Endodermal cell (in vitro differentiated cells): ENCODE results near the gene SAMD15. TPM values are rescaled to one million over a fixed set of nuclear protein-coding genes. Genes with fewer than 3 reads are reported as not detected.

Experiments used
- DNase-seq: peaks from one replicate; pipeline ENCODE4 v3.0.0-alpha.2; 2017
- H3K27ac ChIP-seq: 2 replicates; pipeline ENCODE4 v1.5.1; 2013; ENCODE audit warnings: mild to moderate bottlenecking, low read depth, low read length, moderate library complexity
- H3K27me3 ChIP-seq: 2 replicates; pipeline ENCODE4 v1.6.1; 2013; ENCODE audit warnings: mild to moderate bottlenecking, low read length, moderate library complexity; ENCODE audit not compliant: insufficient read depth, control insufficient read depth, poor library complexity, severe bottlenecking
- H3K36me3 ChIP-seq: 2 replicates; pipeline ENCODE4 v1.7.0; 2013; ENCODE audit warnings: mild to moderate bottlenecking, low read length, moderate library complexity; ENCODE audit not compliant: control insufficient read depth, insufficient read depth
- H3K4me1 ChIP-seq: one replicate; pipeline ENCODE4 v1.7.0; 2013; ENCODE audit warnings: low read length; ENCODE audit not compliant: control insufficient read depth, insufficient read depth
- H3K4me3 ChIP-seq: 2 replicates; pipeline ENCODE4 v1.5.1; 2013; ENCODE audit warnings: mild to moderate bottlenecking, low read length, moderate library complexity
- H3K9ac ChIP-seq: 2 replicates; pipeline ENCODE4 v1.6.1; 2013; ENCODE audit warnings: mild to moderate bottlenecking, low read length, moderate library complexity; ENCODE audit not compliant: poor library complexity, severe bottlenecking; ENCODE audit errors: extremely low read depth
- H3K9me3 ChIP-seq: 2 replicates; pipeline ENCODE4 v1.6.1; 2013; ENCODE audit warnings: mild to moderate bottlenecking, low read length, moderate library complexity; ENCODE audit not compliant: control insufficient read depth
- H3K27ac Mint-ChIP-seq: 2 replicates; pipeline ENCODE4 v1.8.0; 2020; ENCODE audit warnings: mixed read lengths
- H3K27me3 Mint-ChIP-seq: 2 replicates; pipeline ENCODE4 v1.8.0; 2021; ENCODE audit warnings: mild to moderate bottlenecking, mixed read lengths; ENCODE audit not compliant: insufficient read depth
- H3K36me3 Mint-ChIP-seq: 2 replicates; pipeline ENCODE4 v1.8.0; 2020; ENCODE audit warnings: low read depth, mixed read lengths
- H3K4me1 Mint-ChIP-seq: 2 replicates; pipeline ENCODE4 v1.8.0; 2020; ENCODE audit warnings: mixed read lengths
- H3K4me3 Mint-ChIP-seq: 2 replicates; pipeline ENCODE4 v1.8.0; 2020; ENCODE audit warnings: mild to moderate bottlenecking, moderate library complexity, mixed read lengths
- H3K9me3 Mint-ChIP-seq: 2 replicates; pipeline ENCODE4 v1.8.0; 2020; ENCODE audit warnings: mild to moderate bottlenecking, mixed read lengths
- WGBS, 2 experiments: methylation state at CpG; one replicate each; pipeline versions ENCODE4 v1.1.5 to v1.1.7; 2013; ENCODE audit warnings: missing lambda C conversion rate in 2 of 2, mixed read lengths in 1 of 2; ENCODE audit not compliant: insufficient coverage in 1 of 2, insufficient read length in 1 of 2; 5-methylcytosine and 5-hydroxymethylcytosine counted together
- total RNA-seq, 2 donors: library from RNA; stranded (reverse); fragmentation: NEBNext Ultra II Directional in 1 of 2; extraction: Animal tissue kit (Norgen Biotek cat#: 25700) in 1 of 2; gene quantifications; 2 replicates in 1 of 2; 3 replicates in 1 of 2; pipeline ENCODE4 v1.2.1, GENCODE V29; 2021
- TF ChIP-seq, protein P1 (sequence below): fragments of 200-600 bp; sonication (generic); conservative IDR thresholded peaks from 2 replicates; pipeline ENCODE4 v1.5.0; 2021; ENCODE audit warnings: antibody characterized with exemption, mild to moderate bottlenecking

Gene SAMD15
- total RNA-seq, 2 donors from 2014 or later: 4.3 to 5.5 TPM

DNA sequence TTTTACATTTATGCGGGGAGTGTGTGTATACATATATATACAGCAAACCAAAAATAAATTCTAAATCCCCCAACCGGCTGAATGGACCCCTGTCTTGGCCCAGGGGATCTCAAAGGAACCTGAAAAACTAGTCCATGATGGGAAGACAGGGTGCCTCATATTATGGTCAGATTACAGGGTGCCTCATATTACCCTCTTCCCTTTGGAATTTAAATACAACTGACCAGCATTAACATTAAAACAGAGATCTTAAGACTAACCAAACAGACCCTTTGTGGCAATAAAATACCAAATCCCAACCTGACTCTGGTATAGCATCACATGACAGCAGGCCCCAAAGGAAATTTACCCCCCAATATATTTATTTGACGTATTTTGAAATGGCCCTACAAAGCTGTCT is 39.3 kb upstream of the SAMD15 start:
- peak; percentile 43 for DNase-seq
- 83% methylated on average over 2 of the region's 3 CpGs; no CpG with 5 or more reads in 1 of the 2 experiments for WGBS, 2 experiments
- TF ChIP-seq, protein P1, sequence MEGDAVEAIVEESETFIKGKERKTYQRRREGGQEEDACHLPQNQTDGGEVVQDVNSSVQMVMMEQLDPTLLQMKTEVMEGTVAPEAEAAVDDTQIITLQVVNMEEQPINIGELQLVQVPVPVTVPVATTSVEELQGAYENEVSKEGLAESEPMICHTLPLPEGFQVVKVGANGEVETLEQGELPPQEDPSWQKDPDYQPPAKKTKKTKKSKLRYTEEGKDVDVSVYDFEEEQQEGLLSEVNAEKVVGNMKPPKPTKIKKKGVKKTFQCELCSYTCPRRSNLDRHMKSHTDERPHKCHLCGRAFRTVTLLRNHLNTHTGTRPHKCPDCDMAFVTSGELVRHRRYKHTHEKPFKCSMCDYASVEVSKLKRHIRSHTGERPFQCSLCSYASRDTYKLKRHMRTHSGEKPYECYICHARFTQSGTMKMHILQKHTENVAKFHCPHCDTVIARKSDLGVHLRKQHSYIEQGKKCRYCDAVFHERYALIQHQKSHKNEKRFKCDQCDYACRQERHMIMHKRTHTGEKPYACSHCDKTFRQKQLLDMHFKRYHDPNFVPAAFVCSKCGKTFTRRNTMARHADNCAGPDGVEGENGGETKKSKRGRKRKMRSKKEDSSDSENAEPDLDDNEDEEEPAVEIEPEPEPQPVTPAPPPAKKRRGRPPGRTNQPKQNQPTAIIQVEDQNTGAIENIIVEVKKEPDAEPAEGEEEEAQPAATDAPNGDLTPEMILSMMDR: no peak
- no peak overlapping the region for H3K4me3 ChIP-seq
- no peaks in the 10 kb centered on the region for H3K9me3 Mint-ChIP-seq
- H3K27ac ChIP-seq: no peak overlapping the region
- peak overlapping the region; percentile 84 for H3K27ac Mint-ChIP-seq
- peaks cover 43% of the 10 kb centered on the region for H3K4me1 ChIP-seq
- peaks cover 33% of the 10 kb centered on the region for H3K36me3 ChIP-seq
- no peaks in the 10 kb centered on the region for H3K27me3 ChIP-seq
- no peak overlapping the region for H3K4me3 Mint-ChIP-seq
- no peak overlapping the region for H3K9ac ChIP-seq
- H3K4me1 Mint-ChIP-seq: peaks cover 77% of the 10 kb centered on the region
- peaks cover 18% of the 10 kb centered on the region for H3K36me3 Mint-ChIP-seq
- H3K27me3 Mint-ChIP-seq: no peaks in the 10 kb centered on the region
- H3K9me3 ChIP-seq: no peaks in the 10 kb centered on the region

DNA sequence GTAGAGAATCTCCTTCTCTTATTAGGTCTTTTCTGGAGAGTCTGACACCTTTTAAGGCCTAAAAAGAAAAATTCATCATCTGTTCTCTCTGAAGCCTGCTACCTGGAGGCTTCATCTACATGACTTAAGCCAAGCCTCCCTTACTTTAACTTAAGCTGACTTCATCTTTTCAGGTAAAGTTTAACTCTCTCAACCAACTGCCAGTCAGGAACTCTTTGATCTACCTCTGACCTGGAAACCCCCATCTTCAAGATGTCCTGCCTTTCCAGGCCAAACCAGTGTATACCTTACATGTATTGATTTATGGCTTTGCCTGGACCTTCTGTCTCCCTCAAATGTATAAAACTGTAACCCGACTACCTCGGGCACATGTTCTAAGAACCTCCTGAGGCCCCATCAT is 38.9 kb upstream of the SAMD15 start:
- no peaks in the 10 kb centered on the region for H3K27me3 ChIP-seq
- H3K4me1 Mint-ChIP-seq: peaks cover 81% of the 10 kb centered on the region
- H3K9ac ChIP-seq: no peak overlapping the region
- H3K9me3 ChIP-seq: no peaks in the 10 kb centered on the region
- H3K27ac ChIP-seq: no peak overlapping the region
- no peak overlapping the region for H3K4me3 ChIP-seq
- WGBS, 2 experiments: 95 to 100% methylated on average over 2 of the region's 2 CpGs
- no peaks in the 10 kb centered on the region for H3K9me3 Mint-ChIP-seq
- H3K27me3 Mint-ChIP-seq: no peaks in the 10 kb centered on the region
- peaks cover 47% of the 10 kb centered on the region for H3K4me1 ChIP-seq
- peaks cover 37% of the 10 kb centered on the region for H3K36me3 ChIP-seq
- H3K36me3 Mint-ChIP-seq: peaks cover 22% of the 10 kb centered on the region
- DNase-seq: peak; percentile 55
- peak overlapping the region; percentile 84 for H3K27ac Mint-ChIP-seq
- TF ChIP-seq, protein P1: no peak
- no peak overlapping the region for H3K4me3 Mint-ChIP-seq

DNA sequence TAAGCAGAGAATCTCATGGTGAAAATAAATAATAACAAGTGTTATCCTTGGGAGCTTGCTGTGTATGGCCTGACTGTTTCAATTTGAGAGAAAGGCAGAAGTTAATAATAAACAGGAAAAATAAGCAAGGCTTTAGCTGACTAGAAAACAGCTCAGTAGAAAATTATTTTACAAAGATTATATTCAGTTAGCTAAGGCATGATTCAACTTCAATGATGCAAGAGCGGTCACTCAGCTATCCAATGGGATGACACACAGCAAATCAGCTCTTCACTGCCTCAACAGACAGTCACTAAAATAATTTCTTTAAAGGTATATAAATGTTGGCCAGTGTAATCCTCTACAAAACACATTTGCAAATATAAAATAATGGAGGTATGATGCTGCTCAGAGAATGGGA is 37.8 kb upstream of the SAMD15 start:
- peaks cover 53% of the 10 kb centered on the region for H3K4me1 ChIP-seq
- TF ChIP-seq, protein P1: no peak
- Mint-ChIP-seq H3K27ac (peak overlapping the region; percentile 74), H3K27me3 (no peaks in the 10 kb centered on the region), H3K36me3 (peaks cover 23% of the 10 kb centered on the region), H3K4me1 (peaks cover 92% of the 10 kb centered on the region), H3K4me3 (no peak overlapping the region), H3K9me3 (no peaks in the 10 kb centered on the region)
- no peak for DNase-seq
- H3K27me3 ChIP-seq: no peaks in the 10 kb centered on the region
- H3K27ac ChIP-seq: no peak overlapping the region
- no peaks in the 10 kb centered on the region for H3K9me3 ChIP-seq
- WGBS, 2 experiments: 100% methylated on average over 1 of the region's 1 CpG
- H3K36me3 ChIP-seq: peaks cover 40% of the 10 kb centered on the region
- H3K4me3 ChIP-seq: peak overlapping the region; percentile 27
- no peak overlapping the region for H3K9ac ChIP-seq
